ENCODE measurements around the gene APOBEC4. TPM values are rescaled to one million over a fixed set of nuclear protein-coding genes. Genes with fewer than 3 reads are reported as not detected.

APOBEC4 gene
- total and polyA plus RNA-seq, 2 of the 13 experiments (the other 11 are each of a cell fraction or from before 2014, with no cell fraction given), result not detected

- no peak for TF ChIP-seq ZNF703 (CRISPR knock-in tag; IDR thresholded peaks at IDR 0.05; ENCODE audit: borderline replicate concordance)
- peak; percentile 66; the same call in 1 of the 2 replicates for TF ChIP-seq SNAPC4 (CRISPR knock-in tag; IDR thresholded peaks at IDR 0.05)
- TF ChIP-seq ATF1 (CRISPR knock-in tag; IDR thresholded peaks at IDR 0.05), result no peak
- TF ChIP-seq SMAD3 (CRISPR knock-in tag; IDR thresholded peaks at IDR 0.05), result no peak
- no peak for TF ChIP-seq CHD4 (IDR thresholded peaks at IDR 0.05; ENCODE audit: borderline replicate concordance, low read length)
- TF ChIP-seq ZNF749 (CRISPR knock-in tag; IDR thresholded peaks at IDR 0.05; ENCODE audit: borderline replicate concordance), result 0 out of 2 replicates have a peak, but pooled peaks have one; percentile 20
- TF ChIP-seq, protein P1, sequence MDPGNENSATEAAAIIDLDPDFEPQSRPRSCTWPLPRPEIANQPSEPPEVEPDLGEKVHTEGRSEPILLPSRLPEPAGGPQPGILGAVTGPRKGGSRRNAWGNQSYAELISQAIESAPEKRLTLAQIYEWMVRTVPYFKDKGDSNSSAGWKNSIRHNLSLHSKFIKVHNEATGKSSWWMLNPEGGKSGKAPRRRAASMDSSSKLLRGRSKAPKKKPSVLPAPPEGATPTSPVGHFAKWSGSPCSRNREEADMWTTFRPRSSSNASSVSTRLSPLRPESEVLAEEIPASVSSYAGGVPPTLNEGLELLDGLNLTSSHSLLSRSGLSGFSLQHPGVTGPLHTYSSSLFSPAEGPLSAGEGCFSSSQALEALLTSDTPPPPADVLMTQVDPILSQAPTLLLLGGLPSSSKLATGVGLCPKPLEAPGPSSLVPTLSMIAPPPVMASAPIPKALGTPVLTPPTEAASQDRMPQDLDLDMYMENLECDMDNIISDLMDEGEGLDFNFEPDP (CRISPR knock-in tag; conservative IDR thresholded peaks at IDR 0.05), result no peak
- peak; percentile 58 for TF ChIP-seq ZMYM4 (CRISPR knock-in tag; IDR thresholded peaks at IDR 0.05)
- TF ChIP-seq HDAC6 (IDR thresholded peaks at IDR 0.05; ENCODE audit: low read depth, low read length), result no peak
- peak; percentile 96 for TF ChIP-seq RAD51 (IDR thresholded peaks at IDR 0.05; ENCODE audit: borderline replicate concordance)
- no peak for TF ChIP-seq ZNF597 (CRISPR knock-in tag; IDR thresholded peaks at IDR 0.05)
- no peak for TF ChIP-seq CEBPZ (IDR thresholded peaks at IDR 0.05; ENCODE audit: low read length)
- no peak for TF ChIP-seq TCF12 (IDR thresholded peaks at IDR 0.05)
- no peak for TF ChIP-seq TCF12 (CRISPR knock-in tag; IDR thresholded peaks at IDR 0.05)
- peak; percentile 28; the same call in 1 of the 2 replicates for TF ChIP-seq NRL (CRISPR knock-in tag; IDR thresholded peaks at IDR 0.05; ENCODE audit: borderline replicate concordance)
- 0 out of 2 replicates have a peak, but pooled peaks have one; percentile 49 for TF ChIP-seq KAT7 (CRISPR knock-in tag; IDR thresholded peaks at IDR 0.05; ENCODE audit: borderline replicate concordance)
- no peak for TF ChIP-seq REXO4 (CRISPR knock-in tag; IDR thresholded peaks at IDR 0.05; ENCODE audit: borderline replicate concordance)
- peak; percentile 32; the same call in 1 of the 2 replicates for TF ChIP-seq GLI4 (CRISPR knock-in tag; IDR thresholded peaks at IDR 0.05; ENCODE audit: borderline replicate concordance)
- peak; percentile 91; the same call in 1 of the 2 replicates for TF ChIP-seq ZNF776 (CRISPR knock-in tag; IDR thresholded peaks at IDR 0.05)
Measured at GRCh38 chr1:183635606-183636333, 17.3 kb downstream of the APOBEC4 start, which contains the start of gene ARPC5 (continued).
